HL-60/S4 treated with retinoic acid at 250 ng/mL for 4 days and 3 days (cell line): ENCODE data around the gene E4F1.

ENCODE experiments used
- in situ Hi-C: fragments of 300-500 bp; cut with MboI; formaldehyde crosslinking; loops from 2 replicates; pipeline ENCODE4 v1.7.0; 2022; ENCODE audit warnings: low sequenced_read_pairs

The E4F1 gene

DNA sequence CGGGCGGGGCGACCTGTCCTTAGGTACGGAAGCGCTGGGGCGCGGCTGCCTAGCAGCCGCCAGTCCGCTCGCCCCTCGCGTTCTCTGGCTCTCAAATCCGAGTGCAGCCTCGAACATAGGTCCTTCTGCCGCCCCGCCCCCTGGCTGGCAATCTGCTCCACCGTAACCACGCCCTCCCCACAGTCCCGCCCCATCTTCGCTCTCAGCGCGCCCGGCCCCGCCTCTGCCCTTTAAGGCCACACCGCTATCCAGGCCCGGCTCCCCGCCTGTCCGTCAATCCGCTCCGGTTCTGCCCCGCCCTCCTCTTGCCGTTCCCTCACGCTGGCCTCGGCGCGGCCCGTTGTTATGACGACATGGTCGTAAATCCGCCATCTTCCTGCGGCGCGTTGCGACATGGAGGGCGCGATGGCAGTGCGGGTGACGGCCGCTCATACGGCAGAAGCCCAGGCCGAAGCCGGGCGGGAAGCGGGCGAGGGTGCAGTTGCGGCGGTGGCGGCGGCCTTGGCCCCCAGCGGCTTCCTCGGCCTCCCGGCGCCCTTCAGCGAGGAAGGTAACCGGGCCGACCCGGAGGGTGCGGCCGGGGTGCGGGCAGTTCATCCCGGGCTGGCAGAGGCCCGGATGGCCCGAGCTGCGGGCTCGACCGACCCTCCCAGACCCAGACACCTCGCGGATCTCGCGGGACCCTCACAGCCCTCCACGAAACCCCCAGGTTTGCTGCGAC, at the start of gene E4F1:
E4F1 (plus strand) TSS at position 371 of the 721 bp plus-strand sequence; CDS start at position 394, 23 bp downstream.
- in situ Hi-C loops = no loop called here

GRCh38 chr16:2173916-2174315, 49.5 kb upstream of the E4F1 start:
- in situ Hi-C loops = no loop called here

DNA sequence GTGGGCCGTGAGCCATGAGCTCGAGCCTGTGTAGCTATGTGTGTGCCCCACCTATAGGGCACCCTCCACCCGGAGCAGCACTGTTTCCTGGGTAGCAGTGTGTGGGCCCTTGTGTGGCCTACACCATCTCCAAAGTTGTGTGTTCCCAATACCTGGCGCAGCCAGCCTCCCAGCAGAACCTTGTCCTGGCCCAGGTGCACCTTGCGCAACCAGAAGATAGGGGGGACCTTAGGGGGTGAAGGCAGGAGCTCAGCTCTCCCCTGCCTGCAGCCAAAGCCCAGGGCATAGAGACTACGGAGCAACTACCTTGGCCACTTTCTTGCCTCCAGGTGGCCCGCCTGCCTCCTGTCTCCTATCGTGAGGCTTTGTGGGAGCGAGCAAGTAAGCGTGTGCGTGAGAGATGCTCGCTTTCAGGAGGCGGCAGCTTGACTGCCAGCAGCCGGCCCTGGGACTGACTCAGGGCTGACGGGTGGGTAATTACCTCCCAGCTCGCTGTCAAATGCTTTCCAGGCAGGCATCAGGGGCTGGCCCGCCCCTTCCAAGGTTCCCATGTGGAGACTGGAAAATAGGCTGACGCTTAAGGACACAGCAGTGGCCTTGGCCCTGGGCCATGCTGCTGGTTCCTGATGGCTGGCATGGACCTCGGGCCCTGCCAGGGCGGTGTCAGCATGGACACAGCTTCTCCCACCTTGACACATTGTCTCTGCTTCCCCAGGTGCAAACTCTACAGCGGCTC, 48.8 kb upstream of the E4F1 start:
- in situ Hi-C loops = no loop called here

- in situ Hi-C loops = no loop called here
Observed at GRCh38 chr16:2175454-2175853, 47.9 kb upstream of the E4F1 start.

- in situ Hi-C loops = no loop called here
Observed at GRCh38 chr16:2176047-2176446, 47.3 kb upstream of the E4F1 start.

GRCh38 chr16:2177101-2177500, 46.3 kb upstream of the E4F1 start:
- in situ Hi-C loops = no loop called here

GRCh38 chr16:2177561-2177960, 45.8 kb upstream of the E4F1 start:
- in situ Hi-C loops = no loop called here

GRCh38 chr16:2178321-2179106, 44.9 kb upstream of the E4F1 start:
- in situ Hi-C loops = no loop called here

DNA sequence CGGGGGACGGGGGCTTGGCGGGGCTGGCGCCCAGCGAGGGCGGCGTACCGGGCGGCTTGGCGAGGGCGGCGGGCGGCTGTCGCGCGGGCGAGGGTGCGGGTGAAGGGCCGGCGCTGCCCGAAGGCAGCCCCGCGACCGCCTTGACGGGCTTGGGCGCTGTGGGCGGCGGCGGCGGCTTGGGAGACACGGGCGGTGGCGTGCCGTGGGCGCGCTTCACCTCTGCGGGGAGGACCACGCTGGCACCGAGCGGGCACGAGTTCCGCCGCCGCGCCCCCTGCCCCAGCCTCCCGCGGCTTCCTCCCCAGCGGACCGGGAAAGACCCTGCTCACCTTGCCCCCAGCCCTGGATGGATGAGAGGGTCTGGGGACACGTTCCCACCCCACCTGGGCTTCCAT, 44.3 kb upstream of the E4F1 start:
- in situ Hi-C loops = no loop called here

DNA sequence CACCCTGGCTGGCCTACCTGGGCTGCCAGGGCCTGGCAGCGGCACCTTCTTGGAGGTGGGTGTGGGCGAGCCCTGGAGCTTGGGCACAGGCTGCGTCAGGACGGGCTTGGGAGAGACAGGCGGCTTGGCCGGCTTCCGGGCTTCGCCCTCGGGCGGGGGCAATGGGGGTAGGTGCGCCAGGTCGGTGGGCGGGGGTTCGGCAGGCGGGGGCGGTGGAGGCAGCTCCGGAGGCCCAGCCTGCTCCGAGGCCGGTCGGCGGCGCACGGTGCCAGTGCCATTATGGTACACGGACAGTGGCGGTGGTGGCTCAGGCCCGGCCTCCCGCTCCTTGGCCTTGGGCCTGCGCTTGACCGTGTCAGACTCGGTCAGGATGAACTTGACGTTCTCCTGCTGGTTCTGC, 43.8 kb upstream of the E4F1 start:
- in situ Hi-C loops = no loop called here

DNA sequence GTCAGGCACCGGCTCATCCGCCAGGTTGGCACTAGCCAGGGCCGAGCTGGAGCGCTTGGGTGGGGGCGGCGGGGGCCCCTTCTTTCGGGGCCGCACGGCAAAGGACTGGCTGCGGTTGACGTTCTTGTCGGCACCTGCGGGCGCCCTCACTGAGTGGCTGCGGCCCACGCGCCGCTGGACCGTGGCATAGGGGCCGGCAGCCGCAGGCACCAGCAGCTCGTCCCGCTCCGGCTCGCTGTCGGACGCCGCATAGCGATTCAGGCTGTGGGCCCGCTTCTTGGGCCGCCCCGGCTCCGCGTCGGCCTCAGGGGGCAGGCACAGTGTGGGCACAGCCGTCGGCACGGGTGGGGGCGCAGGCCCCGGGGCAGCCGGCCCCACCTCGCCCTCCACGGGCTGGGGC, 42.9 kb upstream of the E4F1 start:
- in situ Hi-C loops = no loop called here

DNA sequence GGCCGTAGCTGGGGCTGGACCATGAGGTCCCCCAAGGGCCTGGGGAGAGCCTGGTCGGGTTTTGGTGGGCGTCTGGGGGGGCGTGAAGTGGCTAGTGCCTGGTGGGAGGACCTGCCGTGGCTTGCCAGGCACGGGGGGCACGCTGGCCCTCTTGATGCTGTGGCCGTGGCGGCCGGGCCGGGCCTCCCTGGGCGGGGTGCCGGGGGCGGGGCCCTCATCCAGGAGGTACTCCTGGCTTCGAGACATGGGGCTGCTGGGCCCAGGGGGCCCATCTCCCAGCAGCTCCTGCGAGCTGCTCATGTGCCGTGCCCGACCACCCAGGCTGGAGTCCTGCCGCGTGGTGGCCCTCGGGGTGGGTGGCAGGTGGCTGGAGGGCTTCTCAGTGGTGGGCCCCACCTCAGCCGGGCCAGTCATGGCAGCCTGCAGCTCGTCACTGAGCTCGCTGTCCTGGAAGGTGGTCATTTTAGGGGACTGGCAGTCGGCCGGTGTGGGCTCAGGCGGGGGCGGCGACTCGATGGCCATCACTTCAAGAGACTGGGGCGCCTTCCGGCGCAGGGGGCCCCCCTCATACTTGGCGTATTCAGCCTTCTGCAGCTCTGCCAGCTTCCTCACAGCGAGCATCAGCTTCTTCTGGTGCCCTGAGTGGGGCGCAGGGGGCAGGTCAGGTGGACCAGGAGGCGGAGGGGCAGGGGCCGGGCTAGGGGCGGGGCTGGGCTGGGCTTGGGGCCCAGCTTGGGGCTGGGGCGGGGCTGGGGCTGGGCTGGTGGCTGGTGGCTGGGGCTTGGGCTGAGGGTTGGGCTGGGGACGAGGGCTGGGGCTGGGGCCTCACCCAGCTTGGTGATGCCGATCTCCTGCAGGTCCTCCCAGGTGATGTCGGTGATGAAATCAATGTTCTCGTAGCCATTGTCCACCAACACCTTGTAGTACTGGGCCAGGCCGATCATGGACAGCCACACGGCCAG, 42.1 kb upstream of the E4F1 start:
- in situ Hi-C loops = no loop called here

GRCh38 chr16:2181952-2182351, 41.4 kb upstream of the E4F1 start:
- in situ Hi-C loops = no loop called here

- in situ Hi-C loops = no loop called here
Observed at GRCh38 chr16:2183671-2184070, 39.7 kb upstream of the E4F1 start.

- in situ Hi-C loops = no loop called here
Observed at GRCh38 chr16:2184346-2184745, 39.0 kb upstream of the E4F1 start.

DNA sequence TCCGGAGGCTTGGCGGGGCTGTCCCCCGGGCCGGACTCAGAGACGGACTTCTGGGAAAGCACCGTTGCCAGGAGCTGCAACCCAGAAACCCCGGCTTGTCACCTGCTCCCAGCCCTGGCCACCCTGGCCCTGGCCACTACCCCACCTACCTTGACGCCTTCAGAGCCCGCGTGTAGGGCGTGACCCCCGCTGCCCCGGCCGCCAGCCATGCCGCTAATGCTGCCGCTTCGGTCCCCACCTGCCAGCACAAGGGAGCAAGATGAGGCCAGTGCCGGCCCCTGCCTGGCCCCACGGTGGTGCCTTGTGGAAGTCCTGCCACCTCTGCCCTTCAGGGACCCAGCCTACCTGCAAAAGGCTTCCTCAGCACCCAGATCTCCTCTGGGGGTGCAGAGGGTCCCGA, 38.4 kb upstream of the E4F1 start:
- in situ Hi-C loops = no loop called here

- in situ Hi-C loops = no loop called here
Observed at GRCh38 chr16:2186064-2186463, 37.3 kb upstream of the E4F1 start.

- in situ Hi-C loops = no loop called here
Observed at GRCh38 chr16:2186505-2186904, 36.9 kb upstream of the E4F1 start.

DNA sequence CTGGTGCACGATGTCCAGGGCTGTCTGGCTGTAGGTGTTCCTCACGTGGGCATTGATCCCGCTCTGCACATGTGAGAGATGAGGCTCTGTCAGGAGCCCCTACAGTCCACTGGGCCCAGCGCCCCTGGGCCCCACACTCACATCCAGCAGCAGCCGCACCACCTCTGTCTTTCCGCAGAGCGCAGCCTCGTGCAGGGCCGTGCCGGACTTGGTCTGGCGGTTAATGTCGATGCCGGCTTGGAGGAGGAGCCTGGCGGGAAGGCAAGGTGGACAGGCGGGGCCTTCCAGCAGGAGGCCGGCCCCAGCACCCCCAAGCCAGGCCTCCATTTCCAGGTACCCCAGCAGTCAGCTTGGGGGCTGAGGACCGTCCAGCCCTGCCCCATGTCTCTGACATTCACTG, 36.2 kb upstream of the E4F1 start:
- in situ Hi-C loops = no loop called here

GRCh38 chr16:2188395-2188794, 35.0 kb upstream of the E4F1 start:
- in situ Hi-C loops = no loop called here
